Neural cell (in vitro differentiated cells): ENCODE results near the gene ATP6AP1. TPM values are rescaled to one million over a fixed set of nuclear protein-coding genes. Genes with fewer than 3 reads are reported as not detected.

Source experiments
- H2AFZ ChIP-seq: fragments of 200-600, 300-800 bp; sonication (generic), shearing (Covaris generic); 2 replicates; pipeline ENCODE4 v1.6.0; 2014; ENCODE audit warnings: low read depth, mild to moderate bottlenecking, antibody characterized with exemption, low read length, moderate library complexity
- H3F3A ChIP-seq: fragments of 200-600 bp; shearing (Covaris generic); 2 replicates; pipeline ENCODE4 v1.6.1; 2016; ENCODE audit warnings: mild to moderate bottlenecking, moderate library complexity, mixed read lengths, antibody characterized with exemption, low read length; ENCODE audit not compliant: insufficient read depth, poor library complexity, severe bottlenecking
- H3K27ac ChIP-seq: fragments of 200-600, 300-800 bp; sonication (generic), shearing (Covaris generic); 2 replicates; pipeline ENCODE4 v1.5.1; 2014; ENCODE audit warnings: mild to moderate bottlenecking, low read length, moderate library complexity
- H3K27me3 ChIP-seq: fragments of 300-800, 200-600 bp; sonication (generic), shearing (Covaris generic); 2 replicates; pipeline ENCODE4 v1.6.0; 2014; ENCODE audit warnings: mild to moderate bottlenecking, low read depth, low read length, moderate library complexity; ENCODE audit not compliant: insufficient read depth
- H3K36me3 ChIP-seq: fragments of 300-800, 200-600 bp; sonication (generic), shearing (Covaris generic); 2 replicates; pipeline ENCODE4 v1.5.1; 2014; ENCODE audit warnings: mild to moderate bottlenecking, antibody characterized with exemption, low read length, moderate library complexity; ENCODE audit not compliant: insufficient read depth
- H3K4me2 ChIP-seq: fragments of 300-800, 200-600 bp; sonication (generic), shearing (Covaris generic); 2 replicates; pipeline ENCODE4 v1.6.0; 2014; ENCODE audit warnings: mild to moderate bottlenecking, low read length
- H3K4me3 ChIP-seq: fragments of 300-800, 200-600 bp; sonication (generic), shearing (Covaris generic); 2 replicates; pipeline ENCODE4 v1.5.1; 2014; ENCODE audit warnings: mild to moderate bottlenecking, low read length, moderate library complexity
- H3K79me2 ChIP-seq: fragments of 200-600 bp; shearing (Covaris generic); replicated peaks from 2 replicates; pipeline ENCODE4 v1.6.0; 2014; ENCODE audit warnings: mild to moderate bottlenecking, low read length, moderate library complexity; ENCODE audit not compliant: insufficient read depth
- H3K9ac ChIP-seq: fragments of 300-800, 200-600 bp; sonication (generic), shearing (Covaris generic); 2 replicates; pipeline ENCODE4 v1.6.1; 2016; ENCODE audit warnings: mild to moderate bottlenecking, low read length, mixed read lengths
- H3K9me2 ChIP-seq: fragments of 200-600 bp; shearing (Covaris generic); 2 replicates; pipeline ENCODE4 v1.6.1; 2016; ENCODE audit warnings: mild to moderate bottlenecking, low read length, mixed read lengths; ENCODE audit not compliant: insufficient read depth
- H3K9me3 ChIP-seq: fragments of 200-600, 300-800 bp; sonication (generic), shearing (Covaris generic); 2 replicates; pipeline ENCODE4 v1.6.1; 2016; ENCODE audit warnings: mild to moderate bottlenecking, mixed run types, low read length, moderate library complexity, mixed read lengths
- H4K20me1 ChIP-seq: fragments of 200-600 bp; shearing (Covaris generic); 2 replicates; pipeline ENCODE4 v1.6.1; 2016; ENCODE audit warnings: mild to moderate bottlenecking, mixed run types; ENCODE audit not compliant: insufficient read depth
- CTCF ChIP-seq: fragments of 450-650 bp; IDR thresholded peaks from 2 replicates; pipeline ENCODE4 v1.5.1; 2014; ENCODE audit warnings: antibody characterized with exemption, mild to moderate bottlenecking, moderate library complexity; ENCODE audit not compliant: poor library complexity, severe bottlenecking
- EP300 ChIP-seq: fragments of 450-650 bp; conservative IDR thresholded peaks from 2 replicates; pipeline ENCODE4 v1.6.1; 2014; ENCODE audit warnings: antibody characterized with exemption, mild to moderate bottlenecking, moderate library complexity; ENCODE audit not compliant: poor library complexity, severe bottlenecking
- EZH2 ChIP-seq: fragments of 200-600, 300-800 bp; shearing (Covaris generic), sonication (generic); IDR thresholded peaks from 2 replicates; pipeline ENCODE4 v1.6.1; 2014; ENCODE audit warnings: antibody characterized with exemption, low read length, borderline replicate concordance, mild to moderate bottlenecking; ENCODE audit not compliant: insufficient read depth, poor library complexity, severe bottlenecking
- MXI1 ChIP-seq: fragments of 450-650 bp; conservative IDR thresholded peaks from 2 replicates; pipeline ENCODE4 v1.6.1; 2014; ENCODE audit warnings: antibody characterized with exemption, mild to moderate bottlenecking; ENCODE audit not compliant: poor library complexity, severe bottlenecking
- POLR2AphosphoS5 ChIP-seq: IDR thresholded peaks from 2 replicates; pipeline ENCODE4 v1.6.1; 2012
- RAD21 ChIP-seq: fragments of 450-650 bp; conservative IDR thresholded peaks from 2 replicates; pipeline ENCODE4 v1.6.1; 2014; ENCODE audit warnings: antibody characterized with exemption, mild to moderate bottlenecking, moderate library complexity
- REST ChIP-seq: IDR thresholded peaks from 2 replicates; pipeline ENCODE4 v1.6.1; 2012; ENCODE audit warnings: borderline replicate concordance
- SMC3 ChIP-seq: fragments of 450-650 bp; conservative IDR thresholded peaks from 2 replicates; pipeline ENCODE4 v1.6.1; 2014; ENCODE audit warnings: antibody characterized with exemption, mild to moderate bottlenecking, moderate library complexity; ENCODE audit not compliant: poor library complexity
- TAF1 ChIP-seq: IDR thresholded peaks from 2 replicates; pipeline ENCODE4 v1.6.1; 2012; ENCODE audit warnings: low read depth
- polyA plus RNA-seq: library from polyadenylated mRNA; depleted of rRNA; stranded (reverse); fragments of >200 nt; gene quantifications from 2 replicates; pipeline ENCODE4 v1.2.3, GENCODE V29; 2014

Gene ATP6AP1
- polyA plus RNA-seq, 1 donor from 2014 or later: 126 TPM

GRCh38 chrX:154403858-154404257 lies 24.6 kb upstream of the ATP6AP1 start:
- peaks cover 4% of the 10 kb centered on the region for H3K79me2 ChIP-seq
- no peaks in the 10 kb centered on the region for H3K36me3 ChIP-seq
- no peaks in the 10 kb centered on the region for H3K9me2 ChIP-seq
- TF ChIP-seq RAD21 (no peak), SMC3 (no peak), MXI1 (no peak), TAF1 (no peak), EP300 (no peak), REST (no peak), POLR2AphosphoS5 (no peak), CTCF (no peak), EZH2 (no peak)
- H3K4me2 ChIP-seq: no peak overlapping the region
- no peak overlapping the region for H3K4me3 ChIP-seq
- H3K9ac ChIP-seq: no peak overlapping the region
- no peaks in the 10 kb centered on the region for H3F3A ChIP-seq
- no peaks in the 10 kb centered on the region for H3K27me3 ChIP-seq
- H3K27ac ChIP-seq: no peak overlapping the region
- no peak overlapping the region for H2AFZ ChIP-seq
- peaks cover 4% of the 10 kb centered on the region for H4K20me1 ChIP-seq
- H3K9me3 ChIP-seq: no peaks in the 10 kb centered on the region

- Histone ChIP-seq H4K20me1 (no peaks in the 10 kb centered on the region), H2AFZ (no peak overlapping the region), H3K4me2 (no peak overlapping the region), H3K4me3 (no peak overlapping the region), H3F3A (no peaks in the 10 kb centered on the region), H3K9me3 (no peaks in the 10 kb centered on the region), H3K27me3 (no peaks in the 10 kb centered on the region), H3K9me2 (no peaks in the 10 kb centered on the region), H3K36me3 (no peaks in the 10 kb centered on the region), H3K27ac (no peak overlapping the region), H3K9ac (no peak overlapping the region), H3K79me2 (no peaks in the 10 kb centered on the region)
- no peak for TF ChIP-seq MXI1
- TF ChIP-seq RAD21: no peak
- TF ChIP-seq REST: no peak
- TF ChIP-seq CTCF: no peak
- TF ChIP-seq SMC3: no peak
- TF ChIP-seq EZH2: no peak
- TF ChIP-seq TAF1: no peak
- TF ChIP-seq POLR2AphosphoS5: no peak
- TF ChIP-seq EP300: no peak
Observed at GRCh38 chrX:154404625-154405192, 23.8 kb upstream of the ATP6AP1 start.
